GM19463 (cell line): ENCODE data around the gene IGSF9.

ENCODE experiments used
- ATAC-seq: cut with Tn5 transposase; IDR thresholded peaks from one replicate; pipeline ENCODE4 v1.9.1; 2021; ENCODE audit warnings: mild to moderate bottlenecking, moderate library complexity; ENCODE audit not compliant: unreplicated experiment

The IGSF9 gene

DNA sequence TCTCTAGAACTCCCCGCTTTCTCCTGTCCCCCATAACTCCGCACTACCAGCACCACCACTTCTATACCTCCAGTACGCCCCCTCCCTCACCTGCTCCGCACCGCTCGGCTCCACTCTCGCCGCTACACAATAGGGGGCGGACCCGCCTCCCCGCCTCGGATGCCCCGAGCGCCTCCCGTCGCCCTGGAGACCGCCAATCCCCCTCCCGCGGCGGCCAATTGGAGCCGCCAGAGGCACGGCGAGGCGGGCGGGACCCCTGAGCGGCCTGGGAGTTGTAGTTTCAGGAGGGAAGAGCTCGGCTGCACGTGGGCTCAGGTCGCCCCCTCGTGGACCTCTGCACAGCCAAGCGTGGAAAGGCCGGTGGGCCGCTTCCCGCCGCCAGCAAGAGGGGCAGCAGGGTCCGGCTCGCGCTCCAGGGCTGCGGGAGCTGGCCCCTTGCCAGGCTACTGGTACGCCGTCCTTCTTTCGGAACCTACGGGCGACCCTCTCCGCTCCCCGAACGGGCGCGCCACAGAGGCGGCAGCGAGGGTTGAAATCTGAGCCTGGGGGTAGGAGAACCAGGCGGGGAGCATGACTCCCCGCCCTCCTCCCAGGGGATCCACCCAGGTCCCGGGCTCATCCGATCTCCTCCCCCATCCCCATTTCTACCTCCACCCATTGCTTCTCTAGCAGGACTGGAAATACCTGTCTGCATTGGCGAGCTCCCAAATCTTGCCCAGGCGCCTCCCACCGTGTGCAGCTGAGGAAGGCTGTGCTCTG is at the start of gene IGSF9:
Gene IGSF9, minus strand, starts transcription at position 131 of the 759 bp plus-strand sequence. CDS start 2,159 bp downstream, outside the sequence.
- peak; percentile 78 for ATAC-seq

GRCh38 chr1:159994896-159995295 is 49.5 kb upstream of the IGSF9 start:
- no peak for ATAC-seq

DNA sequence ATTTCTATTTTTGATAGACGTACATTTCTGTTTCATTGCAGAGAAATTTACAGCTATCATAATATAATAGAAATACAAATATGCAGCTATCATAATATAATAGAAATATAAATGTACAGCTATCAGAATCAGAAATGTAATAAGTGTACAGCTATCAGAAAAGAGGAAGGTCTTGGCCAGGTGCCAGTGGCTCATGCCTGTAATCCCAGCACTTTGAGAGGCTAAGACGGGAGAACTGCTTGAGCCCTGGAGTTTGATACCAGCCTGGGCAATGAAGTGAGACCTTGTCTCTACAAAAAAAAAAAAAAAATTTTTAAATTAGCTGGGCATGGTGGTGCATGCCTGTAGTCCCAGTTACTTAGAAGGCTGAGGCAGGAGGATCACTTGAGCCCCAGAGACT is 48.5 kb upstream of the IGSF9 start:
- no peak for ATAC-seq

GRCh38 chr1:159992161-159992560 is 46.7 kb upstream of the IGSF9 start:
- no peak for ATAC-seq

GRCh38 chr1:159991513-159991912 is 46.1 kb upstream of the IGSF9 start:
- no peak for ATAC-seq

DNA sequence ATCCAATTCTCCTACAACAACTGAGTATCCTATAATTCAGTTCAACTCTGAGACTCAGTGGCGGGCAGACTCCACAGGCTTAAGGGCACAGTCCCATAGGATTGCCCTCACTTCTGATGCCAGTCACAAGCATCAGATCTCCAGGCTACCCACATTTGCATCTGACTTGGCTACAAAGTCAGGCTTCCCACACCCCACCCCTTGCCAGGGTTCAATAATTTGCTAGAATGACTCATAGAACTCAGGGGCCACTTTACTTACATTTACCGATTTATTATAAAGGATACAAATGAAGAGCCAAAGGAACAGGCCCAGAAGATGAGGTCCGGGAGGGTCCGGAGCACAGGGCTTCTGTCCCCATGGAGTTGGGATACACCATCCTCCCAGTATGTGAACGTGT is 44.6 kb upstream of the IGSF9 start:
- ATAC-seq = no peak

GRCh38 chr1:159989581-159989980 is 44.2 kb upstream of the IGSF9 start:
- ATAC-seq = no peak

- ATAC-seq = no peak
Observed at GRCh38 chr1:159988006-159988405, 42.6 kb upstream of the IGSF9 start.

DNA sequence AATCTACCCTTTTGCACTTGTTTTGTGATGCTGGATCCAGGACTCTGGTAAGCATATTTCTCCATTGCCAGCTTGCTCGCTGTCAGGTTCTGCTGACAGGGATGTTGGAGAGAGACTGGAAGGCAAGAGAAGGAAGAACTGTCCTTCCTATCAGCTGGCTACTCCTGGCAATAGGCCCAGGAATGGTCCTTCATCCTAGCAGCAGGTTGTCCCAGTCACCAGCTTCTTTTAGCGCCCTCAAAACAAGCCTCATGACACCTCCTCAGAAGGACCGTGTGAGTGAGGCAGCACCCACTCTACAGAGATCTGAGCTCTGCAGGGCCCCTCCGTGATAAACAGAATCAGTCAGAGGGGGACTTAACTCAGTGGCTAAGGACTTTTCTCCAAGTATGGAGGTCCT is 41.8 kb upstream of the IGSF9 start:
- ATAC-seq = no peak

- ATAC-seq = no peak
Observed at GRCh38 chr1:159986531-159986930, 41.1 kb upstream of the IGSF9 start.

- no peak for ATAC-seq
Observed at GRCh38 chr1:159986093-159986492, 40.7 kb upstream of the IGSF9 start.

GRCh38 chr1:159985473-159985872 is 40.1 kb upstream of the IGSF9 start:
- no peak for ATAC-seq

DNA sequence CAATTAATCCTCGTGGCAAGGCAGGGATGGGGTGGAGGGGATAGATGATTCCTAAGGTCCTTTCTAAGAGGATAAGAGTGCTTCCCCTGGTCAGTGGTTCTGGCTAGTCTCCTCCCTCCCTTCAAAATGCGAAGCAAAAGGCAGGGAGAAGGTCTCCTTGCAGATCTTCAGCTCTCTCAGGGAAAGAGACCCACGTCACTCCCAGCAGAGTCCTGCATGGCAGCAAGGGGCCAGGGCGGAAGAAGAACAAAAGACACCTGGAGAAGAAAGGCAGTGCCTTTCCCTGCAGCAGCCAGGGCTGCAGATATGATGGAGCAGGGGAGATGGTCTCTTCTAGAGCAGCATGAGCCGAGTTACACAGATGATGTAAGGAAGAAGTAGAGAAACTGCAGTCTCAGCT is 38.3 kb upstream of the IGSF9 start:
- no peak for ATAC-seq

GRCh38 chr1:159982280-159982679 is 36.9 kb upstream of the IGSF9 start:
- ATAC-seq = no peak

- ATAC-seq = no peak
Observed at GRCh38 chr1:159981351-159982055, 36.1 kb upstream of the IGSF9 start.

- no peak for ATAC-seq
Observed at GRCh38 chr1:159980786-159981185, 35.4 kb upstream of the IGSF9 start.

- no peak for ATAC-seq
Observed at GRCh38 chr1:159980076-159980475, 34.7 kb upstream of the IGSF9 start.

DNA sequence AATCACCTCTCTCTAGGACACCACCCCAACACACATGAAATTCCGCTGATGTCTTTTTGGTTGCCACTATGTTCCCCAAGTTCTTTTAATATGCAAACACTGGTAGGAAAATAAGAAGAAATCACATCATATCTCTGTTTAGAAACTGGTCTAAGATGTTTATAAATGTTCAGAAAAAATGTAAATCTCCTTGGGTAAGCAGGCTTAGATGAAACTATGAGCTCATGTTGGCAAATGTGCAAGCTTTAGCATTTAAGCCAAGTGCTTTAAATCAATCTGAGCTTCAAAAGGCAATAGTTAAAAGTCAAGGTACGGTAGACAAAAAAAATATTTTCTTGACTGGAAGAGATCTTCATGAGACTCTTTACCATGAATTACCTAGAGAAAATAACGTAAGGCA is 33.8 kb upstream of the IGSF9 start:
- no peak for ATAC-seq

- ATAC-seq = no peak
Observed at GRCh38 chr1:159978107-159978398, 32.6 kb upstream of the IGSF9 start.

DNA sequence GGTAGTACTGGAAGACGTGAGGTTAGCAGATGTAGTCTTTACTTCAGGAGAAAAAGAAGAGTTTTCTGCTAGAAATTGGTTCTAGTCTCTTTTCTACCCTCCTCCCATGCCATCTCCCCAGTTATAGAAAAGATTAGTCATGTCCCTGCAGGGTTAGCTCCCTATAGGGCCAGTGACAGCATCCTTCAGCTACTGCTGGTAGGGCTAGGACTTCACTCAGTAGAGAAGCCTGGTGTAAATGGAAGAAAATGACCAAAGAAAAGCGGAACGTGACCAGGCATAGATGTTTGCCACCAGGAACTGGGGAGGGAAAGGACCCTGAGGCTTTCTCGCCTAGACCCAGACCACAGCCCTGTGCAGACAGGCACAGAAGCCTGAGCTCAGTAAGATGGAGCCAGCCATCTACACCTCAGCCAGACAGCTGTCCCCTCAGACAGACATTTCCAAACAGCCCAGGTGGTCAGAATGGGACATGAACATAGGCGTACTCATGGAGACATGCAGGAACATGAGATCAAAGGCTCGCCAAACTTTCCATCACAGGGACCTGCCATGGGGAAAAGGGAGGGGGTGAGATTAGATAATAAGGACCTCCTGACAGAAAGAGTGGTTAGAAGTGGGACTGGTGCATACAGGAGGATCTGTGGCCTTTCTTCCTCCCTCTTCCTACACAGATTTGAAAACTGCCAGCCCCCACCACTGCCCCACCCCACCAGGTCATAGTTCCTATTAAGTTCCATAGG is 32.1 kb upstream of the IGSF9 start:
- ATAC-seq = no peak

DNA sequence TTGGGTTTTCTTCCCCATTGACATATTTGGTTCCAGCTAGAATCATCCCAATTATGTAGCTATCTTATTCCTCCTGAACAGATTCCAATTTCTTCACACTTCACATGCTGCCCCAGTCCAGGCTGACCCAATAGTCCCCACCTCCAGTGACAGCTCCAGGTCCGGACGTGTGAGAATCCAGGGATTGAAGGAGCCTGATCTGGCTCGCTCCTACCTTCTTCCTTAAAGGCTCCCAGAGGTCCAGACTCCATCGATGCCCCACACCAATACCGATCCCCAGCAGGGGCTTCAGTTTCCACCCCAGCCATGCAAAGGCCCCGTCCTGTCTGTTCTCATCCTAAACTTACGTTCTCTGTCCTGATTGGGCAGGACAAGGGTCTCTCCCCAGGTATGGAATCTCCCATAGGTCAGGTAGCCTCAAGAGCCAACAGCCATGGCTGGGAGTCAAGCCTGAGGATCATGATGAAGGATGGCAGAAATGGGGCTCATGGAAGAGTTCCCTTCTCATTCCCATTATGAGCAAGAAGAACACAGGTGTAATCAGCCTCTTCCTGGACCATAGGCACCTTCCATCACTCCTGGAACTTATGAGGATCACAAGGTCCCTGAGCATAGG is 29.0 kb upstream of the IGSF9 start:
- ATAC-seq = no peak
